ENCODE results near the gene GPR153.

The GPR153 gene

GRCh38 chr1:6262555-6263420 is 1.9 kb upstream of the GPR153 start:
- H3K4me3 ChIP-seq (ENCODE audit: low read depth, low read length): no peak overlapping the region
- DNase-seq (ENCODE audit: low read depth, low spot score): no peak
- ChIA-PET CTCF (interaction anchor here (0.8 to 3.2 kb wide), 3 partner anchors 11 to 81 kb away, joined by 3 to 14 read pairs (median 3); no protein-coding TSS in a partner anchor), POLR2A (no interaction called here)
- TF ChIP-seq, protein P1, sequence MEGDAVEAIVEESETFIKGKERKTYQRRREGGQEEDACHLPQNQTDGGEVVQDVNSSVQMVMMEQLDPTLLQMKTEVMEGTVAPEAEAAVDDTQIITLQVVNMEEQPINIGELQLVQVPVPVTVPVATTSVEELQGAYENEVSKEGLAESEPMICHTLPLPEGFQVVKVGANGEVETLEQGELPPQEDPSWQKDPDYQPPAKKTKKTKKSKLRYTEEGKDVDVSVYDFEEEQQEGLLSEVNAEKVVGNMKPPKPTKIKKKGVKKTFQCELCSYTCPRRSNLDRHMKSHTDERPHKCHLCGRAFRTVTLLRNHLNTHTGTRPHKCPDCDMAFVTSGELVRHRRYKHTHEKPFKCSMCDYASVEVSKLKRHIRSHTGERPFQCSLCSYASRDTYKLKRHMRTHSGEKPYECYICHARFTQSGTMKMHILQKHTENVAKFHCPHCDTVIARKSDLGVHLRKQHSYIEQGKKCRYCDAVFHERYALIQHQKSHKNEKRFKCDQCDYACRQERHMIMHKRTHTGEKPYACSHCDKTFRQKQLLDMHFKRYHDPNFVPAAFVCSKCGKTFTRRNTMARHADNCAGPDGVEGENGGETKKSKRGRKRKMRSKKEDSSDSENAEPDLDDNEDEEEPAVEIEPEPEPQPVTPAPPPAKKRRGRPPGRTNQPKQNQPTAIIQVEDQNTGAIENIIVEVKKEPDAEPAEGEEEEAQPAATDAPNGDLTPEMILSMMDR (IDR thresholded peaks at IDR 0.05; ENCODE audit: insufficient read depth, low read length, missing control alignments): no peak

GRCh38 chr1:6261615-6261995 is 707 bp upstream of the GPR153 start:
- H3K4me3 ChIP-seq (ENCODE audit: low read depth, low read length): no peak overlapping the region; the same call in 1 of the 2 replicates
- no peak for DNase-seq (ENCODE audit: low read depth, low spot score)
- ChIA-PET CTCF (interaction anchor here (1.0 to 3.2 kb wide), 2 partner anchors 14 to 82 kb away, joined by 3 to 14 read pairs; no protein-coding TSS in a partner anchor), POLR2A (no interaction called here)
- TF ChIP-seq, protein P1 (IDR thresholded peaks at IDR 0.05; ENCODE audit: insufficient read depth, low read length, missing control alignments): no peak

DNA sequence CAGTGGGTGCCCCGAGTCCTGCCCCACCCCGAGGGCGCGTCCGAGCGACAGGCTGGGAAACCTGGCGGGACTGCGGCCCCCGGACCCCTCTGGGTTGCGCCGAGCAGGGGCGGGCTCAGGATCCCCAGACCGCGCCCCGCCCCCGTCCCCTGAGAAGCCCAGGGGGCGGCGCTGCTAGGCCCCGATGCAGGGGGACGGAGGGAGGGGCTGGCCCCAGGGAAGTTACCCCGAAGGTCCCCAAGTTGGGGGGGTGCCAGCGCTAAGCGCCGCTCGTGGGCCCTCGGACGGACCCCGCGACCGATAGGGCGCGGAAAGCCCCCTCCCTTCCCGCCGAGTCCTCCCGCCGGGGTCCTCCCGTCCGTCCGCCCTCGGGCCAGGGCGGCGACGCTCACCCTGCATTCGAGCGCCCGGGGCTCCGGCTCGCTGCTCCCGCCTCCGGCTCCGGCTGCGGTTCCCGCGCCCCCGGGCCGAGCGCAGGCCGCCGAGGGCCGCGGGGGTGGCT is 414 bp downstream of the GPR153 start:
- POLR2A ChIA-PET: no interaction called here
- CTCF ChIA-PET: interaction anchor here (0.9 to 5.8 kb wide), 4 partner anchors 13 to 83 kb away, joined by 3 to 42 read pairs (median 10); no protein-coding TSS in a partner anchor
- DNase-seq (ENCODE audit: low read depth, low spot score): no peak
- H3K4me3 ChIP-seq (ENCODE audit: low read depth, low read length): peak overlapping the region; percentile 60
- TF ChIP-seq, protein P1 (IDR thresholded peaks at IDR 0.05; ENCODE audit: insufficient read depth, low read length, missing control alignments): no peak

DNA sequence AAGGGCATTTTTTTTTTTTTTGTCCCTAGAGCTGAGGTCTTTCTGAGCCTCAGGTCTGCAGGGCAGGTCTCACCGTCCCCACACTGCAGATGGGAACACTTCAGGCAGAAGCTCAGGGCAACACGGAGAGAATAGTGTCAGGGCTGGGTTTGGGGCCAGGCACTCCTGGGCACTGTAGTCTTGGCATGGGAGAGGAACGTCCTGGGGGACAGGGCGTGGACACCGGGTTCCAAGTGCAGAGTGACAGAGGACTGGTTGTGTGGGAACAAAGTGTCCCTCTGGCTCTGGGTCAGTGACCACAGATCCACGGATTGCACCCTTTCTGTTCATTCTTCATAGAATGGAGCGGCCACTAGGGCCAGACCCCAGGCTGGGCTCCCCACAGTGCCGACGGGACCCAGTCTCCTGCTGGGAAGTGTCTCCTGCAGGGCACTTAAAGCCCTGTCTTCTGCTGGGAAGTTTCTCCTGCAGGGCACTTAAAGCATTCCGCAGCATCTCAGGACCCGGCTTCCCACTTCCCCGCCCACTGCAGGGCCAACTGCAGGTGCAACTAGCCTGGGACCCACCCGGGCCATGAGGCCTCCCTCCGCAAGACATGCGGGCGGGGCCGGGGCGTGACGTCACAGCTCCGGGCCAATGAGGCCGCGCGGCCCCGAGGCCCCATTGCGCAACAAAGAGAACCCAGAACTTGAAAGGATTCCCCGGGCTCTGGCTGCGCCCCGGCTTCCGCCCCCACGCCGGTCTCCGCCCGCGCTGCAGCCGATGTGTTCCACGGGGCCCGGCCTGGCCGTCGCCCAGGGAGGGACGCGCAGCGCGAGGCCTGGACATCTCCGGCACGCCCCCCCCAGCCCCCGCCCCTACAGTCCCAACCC is 1.2 kb downstream of the GPR153 start:
- DNase-seq (ENCODE audit: low read depth, low spot score): no peak
- H3K4me3 ChIP-seq (ENCODE audit: low read depth, low read length): peak overlapping the region; percentile 60
- TF ChIP-seq, protein P1 (IDR thresholded peaks at IDR 0.05; ENCODE audit: insufficient read depth, low read length, missing control alignments): no peak
- POLR2A ChIA-PET: no interaction called here
- CTCF ChIA-PET: interaction anchor here (1.2 to 5.8 kb wide), 3 partner anchors 9 to 84 kb away, joined by 4 to 42 read pairs (median 6); no protein-coding TSS in a partner anchor

GRCh38 chr1:6258675-6259074 is 2.2 kb downstream of the GPR153 start:
- CTCF ChIA-PET: interaction anchor here (1.1 to 5.8 kb wide), 5 partner anchors 11 to 85 kb away, joined by 3 to 42 read pairs (median 4); no protein-coding TSS in a partner anchor
- POLR2A ChIA-PET: no interaction called here
- TF ChIP-seq, protein P1 (IDR thresholded peaks at IDR 0.05; ENCODE audit: insufficient read depth, low read length, missing control alignments): no peak
- DNase-seq (ENCODE audit: low read depth, low spot score): no peak
- H3K4me3 ChIP-seq (ENCODE audit: low read depth, low read length): no peak overlapping the region

Data from AG04449 (cell line).